Prostate gland (tissue), 2 donors: ENCODE measurements around the gene HOXC5.

Source experiments
- CTCF ChIP-seq, 4 experiments: fragments of 200-600 bp in 2 of 4; fragments of 450-650 bp in 2 of 4; sonication (generic) in 2 of 4; IDR thresholded peaks; 1 replicate in 3 of 4; 2 replicates in 1 of 4; pipeline ENCODE4 v1.5.1; 2016 to 2019; ENCODE audit warnings: antibody characterized with exemption in 4 of 4, mild to moderate bottlenecking in 2 of 4, moderate library complexity in 2 of 4
- POLR2A ChIP-seq: fragments of 450-650 bp; IDR thresholded peaks from one replicate; pipeline ENCODE4 v1.6.1; 2016; ENCODE audit warnings: antibody characterized with exemption, mild to moderate bottlenecking

DNA sequence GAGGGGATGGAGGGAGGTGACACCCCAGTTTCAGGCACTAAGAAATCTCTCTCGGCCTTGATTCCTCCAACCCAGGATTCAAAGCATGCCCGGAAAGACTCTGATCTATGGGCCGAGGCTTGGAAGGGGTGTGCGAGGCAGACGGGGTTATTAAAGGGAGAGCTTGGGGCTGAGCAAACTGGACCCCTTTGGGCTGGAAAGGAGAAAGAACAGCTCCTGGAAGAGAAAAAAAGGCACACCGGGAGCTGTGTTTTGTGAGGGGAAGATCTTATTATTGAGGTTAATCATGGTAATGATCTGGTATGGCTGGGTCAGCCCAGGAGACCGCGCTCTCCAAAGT lies 15.1 kb downstream of the HOXC5 start:
- TF ChIP-seq CTCF (IDR thresholded peaks at IDR 0.05) (no peak), POLR2A (no peak)
